ENCODE results near the gene LZTR1. TPM values are rescaled to one million over a fixed set of nuclear protein-coding genes. Genes with fewer than 3 reads are reported as not detected.

LZTR1 gene
- total and polyA plus RNA-seq, 2 of the 8 experiments (the other 6 are each of a cell fraction or from before 2014, with no cell fraction given) = 22.3 to 31.0 TPM

GRCh38 chr22:20987375-20987774, 5.3 kb downstream of the LZTR1 start:
- TF ChIP-seq ATF2 (IDR thresholded peaks at IDR 0.05; ENCODE audit: low read length) (no peak), CTBP2 (IDR thresholded peaks at IDR 0.05; ENCODE audit: borderline replicate concordance, insufficient read depth, insufficient read length, low read length) (no peak), NRF1 (IDR thresholded peaks at IDR 0.05; ENCODE audit: low read depth, low read length) (no peak), RAD21 (IDR thresholded peaks at IDR 0.05 in 1 of 2, conservative IDR thresholded peaks at IDR 0.05 in 1 of 2; ENCODE audit: low read depth in 2 of 2, low read length in 2 of 2) (no peak), SP2 (IDR thresholded peaks at IDR 0.05; ENCODE audit: low read length) (no peak)
- FAIRE-seq (no peak), DNase-seq (ENCODE audit: low read depth in 1 of 2, low spot score in 2 of 2) (no peak)
- Histone ChIP-seq H3K14ac (ENCODE audit: insufficient read length) (no peak overlapping the region), H3K27ac (ENCODE audit: low read depth, low read length) (no peak overlapping the region), H2BK5ac (ENCODE audit: low read depth, low read length) (no peak overlapping the region), H3K79me2 (ENCODE audit: control insufficient read depth in 1 of 2, insufficient read depth in 2 of 2, low read length in 2 of 2) (no peaks in the 10 kb centered on the region), H3K4me3 (ENCODE audit: extremely low read depth in 1 of 4, insufficient read depth in 2 of 4, low read depth in 3 of 4, low read length in 4 of 4) (no peak overlapping the region), H2BK15ac (ENCODE audit: low read length) (no peak overlapping the region), H2BK120ac (replicated peaks; ENCODE audit: low read depth, low read length) (no peak overlapping the region), H3K4ac (replicated peaks; ENCODE audit: insufficient read length, low read depth, low read length) (no peak overlapping the region), H3K9me3 (ENCODE audit: insufficient read depth in 2 of 2, low read depth in 1 of 2, low read length in 1 of 2) (no peaks in the 10 kb centered on the region), H3K23ac (ENCODE audit: insufficient read length) (no peak overlapping the region), H4K8ac (ENCODE audit: extremely low read depth, insufficient read depth, low read length) (no peak overlapping the region), H3K9ac (replicated peaks in 1 of 4; ENCODE audit: extremely low read depth in 1 of 4, low read depth in 3 of 4, low read length in 3 of 4) (no peak overlapping the region), H3K27me3 (replicated peaks in 1 of 4; ENCODE audit: control insufficient read depth in 3 of 4, extremely low read depth in 1 of 4, insufficient read depth in 3 of 4, low read length in 3 of 4) (peaks cover 0 to 2% (median 1%) of the 10 kb centered on the region in 4 experiments; a peak in 4 of 7 replicates), H3K79me1 (ENCODE audit: low read depth, low read length) (no peaks in the 10 kb centered on the region), H2BK20ac (ENCODE audit: low read length) (no peak overlapping the region), H2BK12ac (ENCODE audit: low read depth, low read length) (no peak overlapping the region), H3K23me2 (ENCODE audit: low read depth, low read length) (peaks cover 1% of the 10 kb centered on the region), H2AK5ac (ENCODE audit: low read depth, low read length) (no peak overlapping the region), H3K56ac (replicated peaks; ENCODE audit: insufficient read length, low read depth, low read length) (no peak overlapping the region), H3K36me3 (ENCODE audit: control insufficient read depth in 2 of 4, insufficient read depth in 4 of 4, low read length in 3 of 4) (peaks cover 0 to 7% (median 2%) of the 10 kb centered on the region in 4 experiments; a peak in 3 of 8 replicates), H3K18ac (ENCODE audit: extremely low read depth, low read length) (no peak overlapping the region), H4K5ac (ENCODE audit: insufficient read length, low read depth, low read length) (no peak overlapping the region), H4K20me1 (replicated peaks in 1 of 2; ENCODE audit: control insufficient read depth in 1 of 2, insufficient read depth in 2 of 2, low read length in 2 of 2) (peaks cover 0 to 8% of the 10 kb centered on the region in 2 experiments), H4K91ac (replicated peaks; ENCODE audit: insufficient read length, low read length) (no peak overlapping the region), H3K4me1 (replicated peaks in 1 of 4; ENCODE audit: control insufficient read depth in 3 of 4, insufficient read depth in 4 of 4, low read length in 3 of 4) (peaks cover 0 to 5% (median 0%) of the 10 kb centered on the region in 4 experiments; a peak in 2 of 7 replicates), H3K4me2 (ENCODE audit: insufficient read depth in 1 of 2, low read depth in 2 of 2, low read length in 2 of 2) (no peak overlapping the region), H2AFZ (ENCODE audit: low read length) (no peak overlapping the region)
- 93% methylated on average over 9 of the region's 14 CpGs; no CpG with 5 or more reads in 1 of the 2 experiments for WGBS, 2 experiments (ENCODE audit: extremely low coverage in 1 of 2, insufficient coverage in 1 of 2, insufficient read length in 1 of 2, insufficient replicate concordance in 2 of 2, low coverage in 1 of 2, low lambda C conversion rate in 2 of 2, missing lambda C conversion rate in 1 of 2)
- ChIA-PET POLR2A (ENCODE audit: partially characterized antibody) (interaction anchor here (0.7 kb wide), 1 partner anchor 8 kb away, joined by 4 read pairs; no protein-coding TSS in a partner anchor), CTCF (ENCODE audit: partially characterized antibody) (interaction anchor here (0.7 to 2.0 kb wide), 3 partner anchors 11 to 24 kb away, joined by 3 to 5 read pairs (median 3); no protein-coding TSS in a partner anchor)
